ENCODE results near the gene EMC8.

DNA sequence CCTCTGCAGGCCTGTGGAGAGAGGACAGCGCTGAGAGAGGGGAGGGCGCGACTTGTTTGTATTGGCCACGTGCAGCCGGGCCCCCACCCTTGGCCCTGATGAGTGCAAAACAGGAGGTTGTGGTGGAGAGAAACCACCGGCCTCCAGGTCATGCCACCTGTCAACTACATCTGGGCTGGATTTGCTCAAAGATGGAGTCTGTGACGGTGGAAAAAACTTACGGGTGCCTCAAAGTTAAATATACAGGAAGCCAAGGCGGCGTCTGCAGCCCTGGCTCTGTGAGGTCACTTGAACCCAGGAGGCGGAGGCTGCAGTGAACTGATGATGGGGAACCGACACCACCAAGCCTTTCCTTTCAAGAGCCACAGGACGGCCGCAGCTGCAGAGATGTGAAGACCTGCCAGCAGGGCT is 64.1 kb downstream of the EMC8 start:
- TF ChIP-seq POLR2A (IDR thresholded peaks at IDR 0.05) (no peak), EP300 (IDR thresholded peaks at IDR 0.05) (no peak), POLR2AphosphoS5 (IDR thresholded peaks at IDR 0.05) (no peak)
- TF ChIP-seq, protein P1, sequence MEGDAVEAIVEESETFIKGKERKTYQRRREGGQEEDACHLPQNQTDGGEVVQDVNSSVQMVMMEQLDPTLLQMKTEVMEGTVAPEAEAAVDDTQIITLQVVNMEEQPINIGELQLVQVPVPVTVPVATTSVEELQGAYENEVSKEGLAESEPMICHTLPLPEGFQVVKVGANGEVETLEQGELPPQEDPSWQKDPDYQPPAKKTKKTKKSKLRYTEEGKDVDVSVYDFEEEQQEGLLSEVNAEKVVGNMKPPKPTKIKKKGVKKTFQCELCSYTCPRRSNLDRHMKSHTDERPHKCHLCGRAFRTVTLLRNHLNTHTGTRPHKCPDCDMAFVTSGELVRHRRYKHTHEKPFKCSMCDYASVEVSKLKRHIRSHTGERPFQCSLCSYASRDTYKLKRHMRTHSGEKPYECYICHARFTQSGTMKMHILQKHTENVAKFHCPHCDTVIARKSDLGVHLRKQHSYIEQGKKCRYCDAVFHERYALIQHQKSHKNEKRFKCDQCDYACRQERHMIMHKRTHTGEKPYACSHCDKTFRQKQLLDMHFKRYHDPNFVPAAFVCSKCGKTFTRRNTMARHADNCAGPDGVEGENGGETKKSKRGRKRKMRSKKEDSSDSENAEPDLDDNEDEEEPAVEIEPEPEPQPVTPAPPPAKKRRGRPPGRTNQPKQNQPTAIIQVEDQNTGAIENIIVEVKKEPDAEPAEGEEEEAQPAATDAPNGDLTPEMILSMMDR (IDR thresholded peaks at IDR 0.05) = no peak

Measured in stomach (tissue), 4 donors.